HG02870 (cell line): ENCODE results near the gene SULF2.
A peak's percentile ranks its signal among the peaks of the same experiment; 100 is the strongest.

Experiments
- ATAC-seq: cut with Tn5 transposase; IDR thresholded peaks from one replicate; pipeline ENCODE4 v1.9.1; 2021; ENCODE audit warnings: mild to moderate bottlenecking, moderate library complexity; ENCODE audit not compliant: unreplicated experiment

The SULF2 gene

DNA sequence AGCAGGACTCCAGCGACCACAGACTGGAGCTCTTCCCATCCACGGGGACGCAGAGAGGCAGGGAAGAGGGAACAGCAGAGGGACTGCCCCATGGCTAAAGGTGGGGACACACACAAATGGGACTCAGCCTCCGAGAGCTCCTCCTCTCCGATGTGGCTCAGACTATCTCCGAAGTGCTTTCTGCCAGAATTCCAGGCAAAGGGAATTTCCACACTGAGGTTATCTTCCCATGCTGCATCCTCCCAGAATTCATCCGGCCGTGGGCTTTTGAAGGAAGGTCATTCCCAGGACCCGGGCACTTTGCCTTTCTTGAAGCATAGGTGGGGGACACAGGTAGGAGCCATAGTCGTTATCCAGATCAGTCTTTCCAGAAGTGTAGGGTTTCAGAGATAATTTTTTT is 67.9 kb downstream of the SULF2 start:
- ATAC-seq = no peak

DNA sequence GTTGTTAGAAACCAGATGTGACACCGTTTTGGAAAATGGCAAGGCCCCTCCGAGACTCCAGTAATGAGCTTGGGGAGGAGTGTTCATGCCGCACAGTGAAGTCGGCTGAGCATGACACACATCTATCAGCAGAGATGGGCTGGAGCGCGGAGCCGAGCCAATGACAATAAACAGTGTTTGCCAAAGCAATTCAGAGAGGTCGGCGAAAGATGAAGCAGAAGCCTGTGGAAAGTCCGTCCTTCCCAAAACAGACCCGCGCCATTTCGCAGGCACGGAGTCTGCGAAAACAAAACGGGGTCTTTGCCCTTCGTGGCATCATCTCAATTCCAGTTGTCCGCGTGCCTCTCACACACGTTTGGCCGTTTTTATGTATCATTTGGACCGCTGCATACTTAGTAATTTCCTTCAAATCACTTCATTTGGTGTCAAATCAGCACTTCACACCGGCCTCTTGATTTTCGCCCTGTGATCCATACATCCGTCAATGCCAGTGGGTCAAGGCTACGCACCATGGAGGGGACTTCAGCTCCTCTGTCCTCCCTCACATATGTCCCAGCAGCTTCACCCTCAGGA is 71.3 kb downstream of the SULF2 start:
- ATAC-seq = no peak

DNA sequence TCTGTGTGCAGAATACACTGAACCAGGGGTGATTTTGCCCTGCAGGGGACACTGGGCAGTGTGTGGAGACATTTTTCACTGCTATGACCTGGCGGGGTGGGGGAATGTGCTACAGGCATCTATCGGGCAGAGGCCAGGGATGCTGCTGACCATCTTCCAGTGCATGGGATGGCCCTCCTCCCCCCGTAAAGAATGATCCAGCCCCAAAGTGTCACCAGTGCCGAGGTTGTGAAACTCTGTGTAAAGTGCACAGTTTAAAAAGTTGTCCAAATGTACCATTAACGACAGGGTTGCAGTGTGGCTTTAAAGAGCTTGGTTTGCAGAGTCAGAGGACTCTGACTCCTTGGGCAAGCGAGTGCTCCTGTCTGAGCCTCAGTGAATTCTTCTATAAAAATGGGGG is 72.1 kb downstream of the SULF2 start:
- ATAC-seq = no peak

DNA sequence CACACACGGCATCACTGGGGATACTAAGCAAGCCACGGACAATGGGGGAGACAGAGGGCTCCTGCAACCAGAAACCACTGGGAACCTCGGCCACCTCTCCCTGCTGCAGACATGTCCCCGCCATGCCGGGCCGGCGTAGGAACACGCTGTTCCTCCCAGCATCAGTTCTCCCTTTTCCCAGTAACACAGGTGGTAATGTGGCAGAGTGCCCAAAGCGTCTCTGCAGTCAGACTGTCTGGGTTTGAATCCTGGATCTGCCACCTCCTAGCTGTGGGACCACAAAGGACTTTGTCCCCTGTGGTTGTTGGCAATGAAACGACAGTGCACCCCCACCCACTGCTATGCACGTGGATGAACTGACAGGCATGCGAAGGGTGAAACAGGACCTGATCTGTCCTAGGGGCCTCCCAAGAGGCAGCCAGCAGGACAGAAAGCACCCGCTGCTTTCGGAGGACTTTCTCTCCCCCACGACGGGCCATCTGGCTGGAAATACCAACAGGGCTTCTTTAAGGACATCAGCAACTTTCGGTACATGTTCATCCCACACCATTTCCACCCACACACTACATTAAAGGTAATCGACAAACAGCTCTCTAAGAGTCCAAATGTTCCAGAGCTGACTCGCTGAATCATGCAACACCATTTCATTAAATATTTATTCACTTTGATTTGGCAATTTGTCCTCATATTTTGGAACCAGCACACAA is 74.1 kb downstream of the SULF2 start:
- no peak for ATAC-seq

DNA sequence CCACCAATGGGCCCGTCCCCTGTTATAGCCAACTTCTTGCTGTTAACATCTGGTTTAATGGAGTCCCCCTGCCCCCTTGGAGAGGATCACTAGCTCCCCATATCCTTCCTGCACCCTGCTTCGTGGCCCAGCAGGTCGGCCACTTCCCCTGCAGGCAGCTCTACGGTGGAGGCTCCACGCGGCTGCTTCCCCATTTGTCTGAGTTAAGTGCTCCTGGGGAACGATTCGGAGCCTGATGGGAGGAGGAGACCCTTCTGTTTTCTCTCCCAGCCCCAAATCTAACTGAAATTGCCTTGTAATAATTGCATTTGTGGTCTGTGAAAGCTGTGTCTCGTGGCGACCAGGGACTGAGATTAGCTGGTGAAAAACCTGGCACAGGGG is 74.6 kb downstream of the SULF2 start:
- ATAC-seq = no peak

DNA sequence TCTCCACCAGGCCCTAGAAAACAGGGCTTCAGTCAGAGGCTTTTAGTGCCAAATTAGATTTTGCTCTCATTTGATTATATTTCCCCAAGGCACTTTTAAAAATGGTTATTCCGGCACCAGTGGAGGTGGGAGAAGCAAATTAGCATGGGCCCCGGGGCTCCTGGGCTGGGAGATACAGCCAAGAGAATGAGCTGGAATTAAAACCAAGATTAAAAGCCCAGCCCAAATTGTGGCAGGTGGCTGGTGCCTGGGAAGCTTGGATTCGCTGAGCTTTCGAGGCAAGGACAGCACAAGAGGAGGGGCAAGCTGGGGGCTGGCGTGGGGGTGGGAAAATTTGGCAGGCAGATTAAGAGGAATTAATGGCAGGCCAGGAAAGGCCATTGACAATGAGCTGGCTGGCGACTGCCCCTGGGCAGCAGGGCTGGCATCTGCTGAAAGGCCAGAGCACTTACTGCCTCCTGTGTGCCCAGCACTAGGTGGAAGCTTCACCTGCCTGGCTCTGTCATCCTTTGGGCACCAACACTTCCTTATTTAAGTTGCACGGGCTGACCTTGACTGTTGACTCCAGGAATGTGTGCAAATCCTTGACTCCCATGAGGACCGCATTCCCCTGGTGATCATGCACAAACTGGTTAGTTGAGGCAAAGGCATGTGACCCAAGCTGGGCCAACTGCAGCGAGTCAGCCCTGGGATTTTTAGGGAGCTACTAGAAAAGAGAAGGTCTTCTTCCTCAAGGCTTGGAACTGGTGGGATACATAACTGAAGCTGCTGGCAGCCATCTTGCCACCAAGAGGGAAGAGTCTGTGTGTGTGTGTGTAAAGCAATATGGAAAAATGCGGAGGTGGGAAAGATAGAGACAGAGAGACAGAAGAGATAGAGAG is 76.1 kb downstream of the SULF2 start:
- ATAC-seq = no peak

DNA sequence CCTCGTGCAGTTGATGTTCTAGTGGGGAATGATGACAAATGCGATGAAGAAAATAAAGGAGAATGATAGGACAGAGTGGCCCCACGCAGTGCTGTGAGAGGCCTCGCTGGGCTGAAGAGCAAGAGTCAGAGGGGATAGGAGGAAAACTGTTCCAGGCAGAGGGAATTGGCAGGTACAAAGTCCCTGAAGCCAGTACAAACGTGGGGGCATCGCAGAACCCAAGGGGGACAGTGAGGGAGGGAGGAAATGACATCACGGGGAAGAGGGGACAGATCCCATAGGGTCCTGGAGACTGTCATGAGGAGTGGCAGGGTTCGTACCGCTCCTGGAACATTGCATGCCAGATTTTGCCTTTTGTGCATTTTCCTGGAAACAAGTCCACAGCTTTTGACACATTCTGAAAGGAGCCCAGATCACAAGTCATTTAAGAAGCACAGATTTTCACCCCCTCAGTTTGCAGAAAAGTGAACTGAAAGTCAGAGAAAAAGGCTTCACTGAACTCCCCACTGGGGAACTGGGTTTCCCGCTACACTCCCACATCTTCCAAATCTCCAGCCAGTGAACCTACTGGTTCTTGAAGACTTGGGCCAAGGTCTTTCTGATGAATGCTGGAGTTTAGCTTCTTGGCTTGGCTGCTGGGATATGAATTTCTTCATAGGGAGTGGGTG is 77.0 kb downstream of the SULF2 start:
- peak; percentile 50 for ATAC-seq

DNA sequence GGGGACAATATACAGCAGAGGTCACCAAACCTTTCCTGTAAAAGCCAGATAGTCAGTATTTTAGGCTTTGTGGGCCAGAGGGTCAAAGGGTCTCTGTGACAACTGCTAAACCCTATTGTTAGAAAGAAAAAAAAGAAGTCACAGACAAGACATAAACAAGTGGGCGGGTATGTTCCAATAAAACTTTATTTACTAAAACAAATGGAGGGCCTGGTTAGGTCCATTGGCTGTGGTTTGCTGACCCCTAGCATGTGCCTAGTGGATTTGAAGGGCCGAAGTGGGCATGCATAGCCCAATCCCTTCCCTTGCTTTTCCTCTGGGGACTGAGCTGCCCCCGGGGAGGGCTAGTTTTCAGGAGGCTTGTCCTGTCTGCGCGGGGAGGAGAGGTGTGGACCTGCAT is 78.9 kb downstream of the SULF2 start:
- no peak for ATAC-seq

DNA sequence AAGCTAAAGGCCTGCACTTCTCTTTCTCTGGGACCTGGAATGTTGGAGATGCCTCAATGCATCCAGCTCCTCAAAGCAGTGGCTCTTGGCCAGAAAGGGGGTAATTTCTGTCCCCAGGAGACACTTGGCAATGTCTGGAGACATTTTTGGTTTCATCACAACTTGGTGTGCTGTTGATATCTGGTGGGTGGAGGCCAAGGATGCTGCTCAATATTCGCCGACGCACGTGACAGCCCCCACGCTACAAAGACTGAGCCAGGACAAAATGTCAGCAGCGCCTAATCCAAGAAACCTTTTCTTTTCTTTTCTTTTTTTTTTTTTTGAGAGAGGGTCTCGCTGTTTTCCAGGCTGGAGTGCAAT is 79.8 kb downstream of the SULF2 start:
- no peak for ATAC-seq

DNA sequence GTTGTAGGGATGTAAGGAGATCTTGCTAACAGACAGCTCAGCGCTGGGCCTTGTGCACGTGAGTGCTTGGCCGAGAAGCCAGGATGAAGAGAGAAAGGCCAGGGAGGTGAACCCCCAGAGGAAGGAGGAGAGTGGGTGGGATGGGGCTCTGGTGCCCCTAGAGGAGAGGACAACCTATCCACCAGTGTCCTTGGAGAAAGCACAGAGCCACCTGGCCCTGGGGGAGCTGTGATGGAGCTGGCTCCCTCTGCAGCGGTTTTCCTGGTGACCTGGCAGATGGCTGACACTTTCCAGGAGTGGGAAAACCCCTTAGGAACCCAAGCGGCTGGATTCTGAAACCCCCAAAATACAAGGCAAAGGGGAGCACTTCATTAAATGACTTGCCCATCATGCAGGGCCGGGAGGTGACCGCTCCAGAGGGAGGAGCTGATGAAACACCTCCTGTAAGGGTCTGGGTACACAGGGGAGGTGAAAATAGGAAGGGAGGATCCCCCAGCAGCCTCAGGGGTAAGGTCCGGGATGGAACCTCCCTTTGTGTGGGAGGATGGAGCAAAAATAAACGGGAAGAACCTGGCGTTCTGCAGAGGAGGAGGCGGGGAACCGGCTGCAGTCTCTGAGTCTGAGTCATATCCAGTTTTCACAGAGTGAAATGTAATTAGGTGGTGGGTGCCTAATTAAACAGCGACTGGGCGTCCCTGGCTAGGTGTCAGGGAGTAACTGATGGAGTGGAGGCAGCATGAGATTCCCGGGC is 80.4 kb downstream of the SULF2 start:
- ATAC-seq = no peak

DNA sequence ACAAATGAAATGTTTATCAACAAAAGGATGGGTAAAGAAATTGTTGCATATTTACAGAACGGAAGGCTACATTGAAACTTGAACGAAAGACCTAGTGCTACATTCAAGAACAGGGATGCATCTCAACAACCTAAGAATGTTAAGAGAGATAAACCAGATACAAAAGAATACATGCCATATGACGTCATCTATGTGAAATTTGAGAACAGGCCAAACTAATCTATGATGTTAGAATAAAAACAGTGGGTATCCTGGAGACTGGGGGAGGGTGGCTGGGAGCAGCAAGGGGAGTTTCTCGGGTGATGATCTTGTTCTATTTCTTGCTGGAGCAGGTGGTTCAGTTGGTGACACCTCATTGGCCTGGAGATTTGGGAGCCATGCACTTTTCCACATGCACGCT is 81.5 kb downstream of the SULF2 start:
- no peak for ATAC-seq

DNA sequence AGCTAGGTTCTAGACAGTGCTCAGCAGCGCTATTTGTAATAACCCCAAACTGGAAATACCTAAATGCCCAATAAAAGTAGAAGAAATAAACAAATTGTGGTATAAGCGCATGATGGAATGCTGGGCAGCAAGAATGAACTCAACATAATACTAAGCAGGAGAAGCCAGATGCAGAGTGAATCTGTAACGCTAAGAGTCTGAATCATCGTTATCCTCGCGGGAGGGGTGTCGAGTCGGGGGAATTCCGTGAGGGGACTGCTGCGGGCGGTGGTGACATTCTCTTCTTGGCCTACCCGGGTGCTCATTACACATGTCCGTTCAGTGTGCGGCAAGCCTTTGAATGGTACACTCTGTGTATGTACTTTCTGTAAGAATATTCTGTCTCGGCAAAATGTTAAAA is 83.7 kb downstream of the SULF2 start:
- no peak for ATAC-seq

DNA sequence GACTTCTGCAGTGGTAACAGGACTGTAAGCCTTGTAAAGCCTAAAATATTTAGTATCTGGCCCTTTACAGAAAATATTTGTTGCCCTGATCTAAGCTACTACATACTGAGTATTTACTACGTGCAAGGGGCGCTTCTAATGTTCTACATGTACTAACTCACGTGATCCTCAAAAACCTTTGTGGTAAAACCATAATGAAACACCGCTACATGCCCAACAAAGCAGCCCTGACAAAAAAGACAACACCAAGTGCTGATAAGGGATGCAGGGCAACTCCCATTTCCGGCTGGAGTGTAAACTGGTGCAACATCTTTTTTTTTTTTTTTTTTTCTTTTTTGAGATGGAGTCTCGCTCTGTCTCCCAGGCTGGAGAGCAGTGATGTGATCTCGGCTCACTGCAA is 85.0 kb downstream of the SULF2 start:
- no peak for ATAC-seq

DNA sequence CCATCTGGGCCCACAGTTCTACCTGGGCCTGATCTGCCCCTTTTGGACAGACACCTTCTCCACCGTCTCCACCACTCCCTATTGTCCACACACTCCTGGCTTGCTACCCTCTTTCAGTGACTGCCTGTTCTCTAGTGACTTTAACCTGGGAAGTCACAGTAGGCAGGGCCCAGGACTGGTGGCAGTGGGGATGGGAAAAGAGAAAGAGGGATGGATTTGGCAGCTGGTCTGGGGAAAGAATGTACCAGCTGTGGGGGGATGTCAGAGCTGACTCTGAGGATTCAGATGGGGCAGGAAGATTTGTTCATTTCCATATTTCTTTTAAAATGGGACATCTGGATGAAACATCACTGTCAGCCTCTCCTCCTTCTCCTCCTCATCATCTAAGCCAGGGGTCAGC is 85.5 kb downstream of the SULF2 start:
- no peak for ATAC-seq

DNA sequence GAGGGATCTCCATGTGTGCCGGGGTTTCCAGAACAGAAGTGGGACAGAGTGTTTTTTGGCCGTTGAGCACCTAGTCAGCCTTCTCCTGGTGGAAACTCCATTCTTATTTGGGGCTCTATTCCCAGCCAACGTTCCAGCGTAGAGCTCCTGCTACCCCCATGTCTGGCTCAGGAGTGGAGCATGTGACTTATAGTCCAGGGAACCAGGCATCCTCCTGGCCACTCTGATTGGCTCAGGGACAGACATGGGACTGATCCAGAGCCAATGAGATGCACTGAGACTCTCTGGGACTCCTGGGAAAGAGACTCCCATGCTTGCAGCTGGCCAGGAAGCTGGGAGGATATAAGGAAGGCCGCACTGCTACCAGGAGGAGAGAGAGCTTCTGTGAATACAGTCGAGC is 87.1 kb downstream of the SULF2 start:
- ATAC-seq = no peak

DNA sequence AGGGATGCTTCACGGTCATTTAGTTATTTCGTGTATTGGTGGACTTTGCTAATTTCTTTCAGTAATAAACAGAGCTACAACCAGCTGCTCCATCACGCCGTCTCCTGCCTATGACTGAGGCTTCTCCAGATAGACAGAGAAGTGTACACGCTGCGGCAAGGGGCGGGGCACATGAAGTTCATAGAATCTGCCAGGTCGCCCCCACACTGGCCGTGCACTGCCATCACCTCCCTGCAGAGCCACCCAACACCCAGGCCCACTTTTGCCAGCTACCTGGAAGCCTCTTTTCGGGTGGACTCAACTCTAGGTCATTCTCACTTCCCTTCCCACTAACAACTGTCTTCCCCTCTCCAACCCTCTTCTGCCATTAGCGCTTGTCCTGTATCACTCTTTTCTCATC is 88.4 kb downstream of the SULF2 start:
- ATAC-seq = no peak

DNA sequence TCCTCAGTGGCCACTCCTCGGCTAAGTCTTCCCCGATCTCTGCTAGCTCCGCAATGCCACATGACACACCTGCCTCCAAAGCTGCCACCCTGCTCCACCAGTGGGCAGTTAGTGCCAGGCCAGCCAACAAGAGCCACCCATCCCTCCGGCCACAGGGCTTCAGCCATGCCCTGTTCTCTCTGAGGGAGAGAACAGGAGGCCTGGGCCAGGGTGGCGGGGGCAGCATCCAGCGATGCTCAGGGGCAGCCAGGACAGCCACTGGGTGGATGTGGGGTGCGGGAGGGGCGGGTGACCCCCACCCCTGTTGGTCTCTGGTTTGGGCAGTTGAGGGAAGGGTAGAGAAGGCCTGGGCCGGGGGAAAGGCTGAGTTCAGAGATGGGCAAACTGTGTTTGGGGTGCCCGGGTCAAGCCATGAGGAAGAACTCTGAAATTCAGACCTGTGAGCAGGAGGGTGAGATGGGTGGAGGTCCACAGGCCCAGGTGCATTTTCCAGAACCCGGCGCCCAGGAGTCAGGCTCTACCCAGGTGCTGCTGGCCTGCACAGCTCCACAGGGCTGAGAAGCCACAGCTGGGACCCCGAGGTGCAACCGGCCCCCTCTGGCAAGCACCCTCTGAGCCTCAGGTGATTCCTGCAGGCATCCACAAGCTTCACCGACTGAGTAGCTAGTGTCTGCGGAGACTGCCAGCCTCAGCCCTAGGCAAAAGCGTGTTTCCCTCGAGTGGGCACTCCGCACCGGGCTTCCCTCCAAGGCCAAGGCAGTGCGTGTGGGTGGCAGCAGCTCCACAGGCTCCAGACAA is 91.1 kb downstream of the SULF2 start:
- no peak for ATAC-seq

DNA sequence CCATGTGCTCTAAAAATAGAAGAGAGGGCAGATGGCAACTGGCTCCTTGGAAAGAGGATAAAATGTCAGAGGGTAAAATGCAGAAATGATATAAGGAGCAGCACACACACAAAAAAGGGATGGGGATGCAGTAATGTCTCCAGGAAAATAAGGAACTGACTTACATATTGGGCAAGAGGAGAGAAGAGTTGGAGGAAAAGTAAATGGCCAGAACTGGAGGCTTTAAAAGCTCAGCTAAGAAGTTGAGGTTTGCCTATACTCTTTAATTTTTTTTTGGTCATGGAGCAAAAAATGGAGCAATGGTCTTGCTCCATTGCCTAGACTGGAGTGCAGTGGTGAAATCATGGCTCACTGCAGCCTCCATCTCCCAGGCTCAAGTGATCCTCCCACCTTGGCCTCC is 93.7 kb downstream of the SULF2 start:
- ATAC-seq = no peak

DNA sequence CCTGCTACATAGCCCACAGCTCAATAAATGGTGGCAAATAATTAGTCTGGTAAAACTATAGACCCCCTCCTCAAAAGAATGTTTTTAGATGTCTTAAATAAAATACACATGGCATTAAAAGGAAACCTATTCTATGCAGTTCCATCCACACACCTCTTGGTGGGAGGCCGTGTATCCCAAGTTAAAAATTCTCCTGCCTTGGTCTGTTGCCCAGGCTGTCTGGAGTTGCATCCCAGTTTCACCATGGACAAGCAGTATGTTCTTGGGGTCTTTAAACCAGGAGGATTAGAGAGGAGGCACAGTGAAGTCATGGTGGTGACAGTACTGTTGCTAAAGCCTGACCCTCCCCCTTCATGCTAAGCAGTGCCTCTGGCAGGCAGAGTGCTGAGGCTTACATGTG is 95.5 kb downstream of the SULF2 start:
- ATAC-seq = no peak
